A172 (cell line): ENCODE results near the gene SMIM29. TPM values are rescaled to one million over a fixed set of nuclear protein-coding genes. Genes with fewer than 3 reads are reported as not detected.

ENCODE experiments used
- total RNA-seq: library from RNA; depleted of rRNA; stranded (reverse); fragments of >200 nt; shearing (Covaris generic); gene quantifications from 2 replicates; pipeline ENCODE4 v1.2.3, GENCODE V29; 2014; rRNA removed

SMIM29 gene
- total RNA-seq, 1 experiment from 2014 or later: 70.8 TPM

Other genes starting within 250 kb of the SMIM29 start
- 0.96 TPM in 1 of 2 replicates, not detected in the other for gene GRM4, start 102.9 kb downstream of the SMIM29 start, total RNA-seq
- 72.3 and 117 TPM in 2 replicates for gene HMGA1, start 12.1 kb downstream of the SMIM29 start, total RNA-seq
- gene NUDT3, start 143.7 kb upstream of the SMIM29 start, total RNA-seq: 12.8 and 13.1 TPM in 2 replicates
- 1,978 and 2,323 TPM in 2 replicates for gene RPS10, start 177.1 kb upstream of the SMIM29 start, total RNA-seq
- gene PACSIN1, start 217.1 kb upstream of the SMIM29 start, total RNA-seq: 0.31 TPM in 1 of 2 replicates, not detected in the other